HCT116 (cell line): ENCODE results near the gene RALGPS1. TPM values are rescaled to one million over a fixed set of nuclear protein-coding genes. Genes with fewer than 3 reads are reported as not detected.

Experiments used
- ATAC-seq: fragments of 200-7000 bp; cut with Tn5 transposase; 2 replicates; pipeline ENCODE4 v1.9.1; 2020; ENCODE audit warnings: mild to moderate bottlenecking, moderate library complexity
- BruUV-seq: library from RNA; stranded (reverse); fragments of 400-500 nt; replicated peaks from 2 replicates; lab custom pipeline; 2021; lab: Mats Ljungman, UMichigan
- CTCF ChIA-PET: fragments of 300-600 bp; sonication (Branson Sonifier 250); formaldehyde crosslinking; loops from one replicate; lab custom pipeline; 2021; ENCODE audit warnings: antibody characterized with exemption; lab: Charles Lee
- POLR2A ChIA-PET: fragments of 300-600, 350-600 bp; sonication (Branson Sonifier 250); formaldehyde crosslinking; loops from one replicate; lab custom pipeline; 2021; ENCODE audit warnings: antibody characterized with exemption; lab: Charles Lee
- RAD21 ChIA-PET, 2 experiments: fragments of 300-600 bp; sonication (Branson Sonifier 250); formaldehyde crosslinking; loops; one replicate each; lab custom pipeline; 2023; ENCODE audit warnings: low total read pairs in 2 of 2; ENCODE audit not compliant: uncharacterized antibody in 2 of 2, unreplicated experiment in 2 of 2, low non-redundant PET in 1 of 2; lab: Charles Lee
- DNase-seq: peaks from one replicate; pipeline ENCODE4 v3.0.0-alpha.2; 2010; ENCODE audit warnings: low read depth, low spot score
- H2AFZ ChIP-seq: fragments of 200-600 bp; shearing (Covaris generic), sonication (generic); 2 replicates; pipeline ENCODE4 v1.6.1; 2017; ENCODE audit warnings: low read depth, mixed run types, mixed read lengths, antibody characterized with exemption, low read length; ENCODE audit not compliant: poor library complexity, severe bottlenecking
- H3K27ac ChIP-seq: 2 replicates; pipeline ENCODE4 v1.5.1; 2012; ENCODE audit warnings: low read depth, low read length
- H3K27me3 ChIP-seq: fragments of 200-600 bp; sonication (generic); 2 replicates; pipeline ENCODE4 v1.6.1; 2016; ENCODE audit warnings: mixed run types, low read length, mixed read lengths; ENCODE audit not compliant: insufficient read depth
- H3K36me3 ChIP-seq, 2 experiments: fragments of 200-500 bp in 1 of 2; fragments of 200-600 bp in 1 of 2; sonication (Bioruptor generic) in 1 of 2; sonication (generic) in 1 of 2; 2 replicates each; pipeline versions ENCODE4 v1.5.1 to v1.6.1; 2014 to 2016; ENCODE audit warnings: low read length in 2 of 2, inconsistent platforms in 1 of 2, mixed read lengths in 1 of 2, mixed run types in 1 of 2; ENCODE audit not compliant: insufficient read depth in 2 of 2, control insufficient read depth in 1 of 2
- H3K4me1 ChIP-seq, 2 experiments: fragments of 200-600 bp in 1 of 2; sonication (generic) in 1 of 2; 2 replicates each; pipeline versions ENCODE4 v1.5.1 to v1.6.1; 2012 to 2017; ENCODE audit warnings: low read length in 2 of 2, inconsistent platforms in 1 of 2, mild to moderate bottlenecking in 1 of 2, mixed read lengths in 1 of 2, mixed run types in 1 of 2, moderate library complexity in 1 of 2; ENCODE audit not compliant: insufficient read depth in 2 of 2, control insufficient read depth in 1 of 2
- H3K4me2 ChIP-seq: fragments of 200-600 bp; sonication (generic); 2 replicates; pipeline ENCODE4 v1.6.1; 2017; ENCODE audit warnings: mixed run types, low read length, mixed read lengths
- H3K4me3 ChIP-seq, 2 experiments: fragments of 200-600 bp in 1 of 2; sonication (generic) in 1 of 2; replicated peaks in 1 of 2; 2 replicates each; pipeline ENCODE4 v1.5.1; 2011 to 2016; ENCODE audit warnings: low read length in 2 of 2, control low read depth in 1 of 2, low read depth in 1 of 2, mild to moderate bottlenecking in 1 of 2, mixed read lengths in 1 of 2, mixed run types in 1 of 2
- H3K79me2 ChIP-seq: fragments of 200-600 bp; sonication (generic); 2 replicates; pipeline ENCODE4 v1.6.1; 2017; ENCODE audit warnings: mild to moderate bottlenecking, mixed run types, low read length, moderate library complexity, mixed read lengths; ENCODE audit not compliant: insufficient read depth
- H3K9ac ChIP-seq: fragments of 200-600 bp; sonication (generic); 2 replicates; pipeline ENCODE4 v1.6.1; 2016; ENCODE audit warnings: low read length, mixed read lengths
- H3K9me2 ChIP-seq: fragments of 200-600 bp; sonication (generic), shearing (Covaris generic); 2 replicates; pipeline ENCODE4 v1.6.1; 2017; ENCODE audit warnings: mixed run types, mild to moderate bottlenecking, moderate library complexity; ENCODE audit not compliant: insufficient read depth
- H3K9me3 ChIP-seq, 2 experiments: fragments of 200-500 bp in 1 of 2; fragments of 200-600 bp in 1 of 2; sonication (Bioruptor generic) in 1 of 2; sonication (generic) in 1 of 2; 2 replicates each; pipeline ENCODE4 v1.6.1; 2014 to 2017; ENCODE audit warnings: low read length in 2 of 2, mixed read lengths in 2 of 2, inconsistent platforms in 1 of 2, low read depth in 1 of 2, mild to moderate bottlenecking in 1 of 2, mixed run types in 1 of 2, moderate library complexity in 1 of 2; ENCODE audit not compliant: control insufficient read depth in 1 of 2, insufficient read depth in 1 of 2
- H4K20me1 ChIP-seq: fragments of 200-600 bp; sonication (generic), shearing (Covaris generic); 2 replicates; pipeline ENCODE4 v1.6.1; 2017; ENCODE audit warnings: mixed run types, mild to moderate bottlenecking, moderate library complexity; ENCODE audit not compliant: insufficient read depth
- ELF1 ChIP-seq: IDR thresholded peaks from 2 replicates; pipeline ENCODE4 v1.6.1; 2012; ENCODE audit warnings: low read depth, borderline replicate concordance
- EZH2 ChIP-seq: fragments of 200-600 bp; sonication (generic); IDR thresholded peaks from 2 replicates; pipeline ENCODE4 v1.6.1; 2017; ENCODE audit warnings: antibody characterized with exemption, mixed run types
- EZH2phosphoT487 ChIP-seq: fragments of 200-600 bp; IDR thresholded peaks from 2 replicates; pipeline ENCODE4 v1.6.1; 2018; ENCODE audit warnings: antibody characterized with exemption, borderline replicate concordance
- JUND ChIP-seq: IDR thresholded peaks from 2 replicates; pipeline ENCODE4 v1.6.1; 2012
- POLR2AphosphoS5 ChIP-seq: IDR thresholded peaks from 2 replicates; pipeline ENCODE4 v1.6.1; 2011; ENCODE audit warnings: mild to moderate bottlenecking, low read depth, low read length, moderate library complexity
- RAD21 ChIP-seq: IDR thresholded peaks from 2 replicates; pipeline ENCODE4 v1.6.1; 2012; ENCODE audit warnings: low read depth, mild to moderate bottlenecking
- SP1 ChIP-seq: IDR thresholded peaks from 2 replicates; pipeline ENCODE4 v1.6.1; 2012; ENCODE audit warnings: low read depth
- TCF7L2 ChIP-seq: IDR thresholded peaks from 2 replicates; pipeline ENCODE4 v1.7.0; 2011; ENCODE audit warnings: borderline replicate concordance, inconsistent platforms; ENCODE audit not compliant: insufficient read depth, insufficient read length; ENCODE audit errors: extremely low read depth
- YY1 ChIP-seq: IDR thresholded peaks from 2 replicates; pipeline ENCODE4 v1.6.1; 2011; ENCODE audit warnings: low read length, low read depth, moderate library complexity, mild to moderate bottlenecking; ENCODE audit not compliant: insufficient replicate concordance; ENCODE audit errors: extremely low read depth
- ZFX ChIP-seq: fragments of 450-650 bp; IDR thresholded peaks from 2 replicates; pipeline ENCODE4 v1.6.1; 2017
- intact Hi-C: fragments of 100-400 bp; cut with micrococcal nuclease; formaldehyde crosslinking; loops from 2 replicates; pipeline ENCODE4 v1.10.0; 2022
- total RNA-seq: library from RNA; stranded (reverse); gene quantifications from one replicate; pipeline ENCODE4 v1.2.1, GENCODE V29; 2021; ENCODE audit not compliant: unreplicated experiment
- TF ChIP-seq, protein P1 (sequence below): IDR thresholded peaks from 2 replicates; pipeline ENCODE4 v1.6.1; 2011; ENCODE audit warnings: mild to moderate bottlenecking, low read length, moderate library complexity; ENCODE audit not compliant: insufficient replicate concordance; ENCODE audit errors: extremely low read depth
- TF ChIP-seq, protein P2 (sequence below): IDR thresholded peaks from 2 replicates; pipeline ENCODE4 v1.6.1; 2012
- TF ChIP-seq, protein P3 (sequence below): IDR thresholded peaks from 2 replicates; pipeline ENCODE4 v1.6.1; 2012; ENCODE audit warnings: low read depth
- TF ChIP-seq, protein P4 (sequence below), 3 experiments: fragments of 200-600 bp in 1 of 3; sonication (generic) in 1 of 3; IDR thresholded peaks in 2 of 3; conservative IDR thresholded peaks in 1 of 3; 2 replicates each; pipeline ENCODE4 v1.5.1; 2012 to 2017; ENCODE audit warnings: low read depth in 2 of 3, low read length in 2 of 3, antibody characterized with exemption in 1 of 3, borderline replicate concordance in 1 of 3, control low read depth in 1 of 3, mild to moderate bottlenecking in 1 of 3, mixed read lengths in 1 of 3, mixed run types in 1 of 3, moderate library complexity in 1 of 3; ENCODE audit not compliant: insufficient read depth in 1 of 3

Gene RALGPS1
- total RNA-seq, 1 experiment from 2014 or later = 7.6 TPM

DNA sequence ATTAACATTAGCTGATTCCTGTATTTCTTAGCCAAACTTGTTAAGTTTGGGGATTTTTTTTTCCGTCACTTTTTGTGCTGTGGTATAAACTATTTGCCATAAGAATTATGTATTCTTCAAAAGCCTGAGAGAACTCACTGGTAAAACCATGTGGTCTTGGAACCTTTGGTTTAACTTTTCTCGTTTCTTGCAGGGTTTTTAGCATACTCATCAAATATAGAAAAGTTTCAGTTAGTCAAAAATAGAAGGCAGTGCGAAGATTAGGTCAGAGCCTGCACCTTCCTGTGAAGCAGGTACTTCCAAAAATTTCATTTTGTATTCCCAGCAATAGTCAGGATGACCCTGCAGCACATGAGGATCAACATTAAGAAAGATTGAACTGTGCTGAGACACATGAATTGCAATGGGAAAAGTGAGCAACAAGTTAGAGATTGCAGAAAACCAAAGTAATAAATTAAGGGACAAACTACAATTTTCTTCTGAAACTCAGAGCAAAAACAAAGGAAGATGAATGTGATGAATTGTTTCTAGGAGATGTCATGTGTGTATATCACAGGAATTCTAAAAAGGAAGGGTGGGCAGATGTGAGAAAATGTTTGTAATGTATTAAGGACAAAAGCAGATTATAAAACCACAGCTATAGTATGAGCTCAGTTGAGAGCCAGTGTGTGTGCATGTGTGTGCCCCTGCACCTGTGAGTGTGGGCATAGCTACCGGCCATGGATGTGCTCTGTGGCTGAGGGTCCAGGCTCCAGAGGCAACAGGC is 105.6 kb downstream of the RALGPS1 start:
- Histone ChIP-seq H4K20me1 (no peaks in the 10 kb centered on the region), H3K4me2 (no peak overlapping the region), H3K9me2 (no peaks in the 10 kb centered on the region), H3K27ac (no peak overlapping the region), H3K9ac (no peak overlapping the region), H3K36me3 (no peaks in the 10 kb centered on the region), H3K27me3 (no peaks in the 10 kb centered on the region; the same call in 1 of the 2 replicates), H3K9me3 (no peaks in the 10 kb centered on the region), H2AFZ (no peak overlapping the region), H3K79me2 (no peaks in the 10 kb centered on the region), H3K4me3 (no peak overlapping the region), H3K4me1 (peaks cover 0 to 10% of the 10 kb centered on the region in 2 experiments; a peak in 2 of 4 replicates)
- CTCF ChIA-PET = no interaction called here
- DNase-seq = no peak
- intact Hi-C loops = no loop called here
- POLR2A ChIA-PET = no interaction called here
- RAD21 ChIA-PET = no interaction called here
- TF ChIP-seq, protein P1, sequence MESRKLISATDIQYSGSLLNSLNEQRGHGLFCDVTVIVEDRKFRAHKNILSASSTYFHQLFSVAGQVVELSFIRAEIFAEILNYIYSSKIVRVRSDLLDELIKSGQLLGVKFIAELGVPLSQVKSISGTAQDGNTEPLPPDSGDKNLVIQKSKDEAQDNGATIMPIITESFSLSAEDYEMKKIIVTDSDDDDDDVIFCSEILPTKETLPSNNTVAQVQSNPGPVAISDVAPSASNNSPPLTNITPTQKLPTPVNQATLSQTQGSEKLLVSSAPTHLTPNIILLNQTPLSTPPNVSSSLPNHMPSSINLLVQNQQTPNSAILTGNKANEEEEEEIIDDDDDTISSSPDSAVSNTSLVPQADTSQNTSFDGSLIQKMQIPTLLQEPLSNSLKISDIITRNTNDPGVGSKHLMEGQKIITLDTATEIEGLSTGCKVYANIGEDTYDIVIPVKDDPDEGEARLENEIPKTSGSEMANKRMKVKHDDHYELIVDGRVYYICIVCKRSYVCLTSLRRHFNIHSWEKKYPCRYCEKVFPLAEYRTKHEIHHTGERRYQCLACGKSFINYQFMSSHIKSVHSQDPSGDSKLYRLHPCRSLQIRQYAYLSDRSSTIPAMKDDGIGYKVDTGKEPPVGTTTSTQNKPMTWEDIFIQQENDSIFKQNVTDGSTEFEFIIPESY = no peak
- TF ChIP-seq, protein P2, sequence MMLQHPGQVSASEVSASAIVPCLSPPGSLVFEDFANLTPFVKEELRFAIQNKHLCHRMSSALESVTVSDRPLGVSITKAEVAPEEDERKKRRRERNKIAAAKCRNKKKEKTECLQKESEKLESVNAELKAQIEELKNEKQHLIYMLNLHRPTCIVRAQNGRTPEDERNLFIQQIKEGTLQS = no peak
- TF ChIP-seq EZH2 (no peak), RAD21 (no peak), SP1 (no peak), YY1 (no peak), EZH2phosphoT487 (no peak), POLR2AphosphoS5 (no peak), ELF1 (no peak), ZFX (no peak), TCF7L2 (no peak), JUND (no peak)
- TF ChIP-seq, protein P3, sequence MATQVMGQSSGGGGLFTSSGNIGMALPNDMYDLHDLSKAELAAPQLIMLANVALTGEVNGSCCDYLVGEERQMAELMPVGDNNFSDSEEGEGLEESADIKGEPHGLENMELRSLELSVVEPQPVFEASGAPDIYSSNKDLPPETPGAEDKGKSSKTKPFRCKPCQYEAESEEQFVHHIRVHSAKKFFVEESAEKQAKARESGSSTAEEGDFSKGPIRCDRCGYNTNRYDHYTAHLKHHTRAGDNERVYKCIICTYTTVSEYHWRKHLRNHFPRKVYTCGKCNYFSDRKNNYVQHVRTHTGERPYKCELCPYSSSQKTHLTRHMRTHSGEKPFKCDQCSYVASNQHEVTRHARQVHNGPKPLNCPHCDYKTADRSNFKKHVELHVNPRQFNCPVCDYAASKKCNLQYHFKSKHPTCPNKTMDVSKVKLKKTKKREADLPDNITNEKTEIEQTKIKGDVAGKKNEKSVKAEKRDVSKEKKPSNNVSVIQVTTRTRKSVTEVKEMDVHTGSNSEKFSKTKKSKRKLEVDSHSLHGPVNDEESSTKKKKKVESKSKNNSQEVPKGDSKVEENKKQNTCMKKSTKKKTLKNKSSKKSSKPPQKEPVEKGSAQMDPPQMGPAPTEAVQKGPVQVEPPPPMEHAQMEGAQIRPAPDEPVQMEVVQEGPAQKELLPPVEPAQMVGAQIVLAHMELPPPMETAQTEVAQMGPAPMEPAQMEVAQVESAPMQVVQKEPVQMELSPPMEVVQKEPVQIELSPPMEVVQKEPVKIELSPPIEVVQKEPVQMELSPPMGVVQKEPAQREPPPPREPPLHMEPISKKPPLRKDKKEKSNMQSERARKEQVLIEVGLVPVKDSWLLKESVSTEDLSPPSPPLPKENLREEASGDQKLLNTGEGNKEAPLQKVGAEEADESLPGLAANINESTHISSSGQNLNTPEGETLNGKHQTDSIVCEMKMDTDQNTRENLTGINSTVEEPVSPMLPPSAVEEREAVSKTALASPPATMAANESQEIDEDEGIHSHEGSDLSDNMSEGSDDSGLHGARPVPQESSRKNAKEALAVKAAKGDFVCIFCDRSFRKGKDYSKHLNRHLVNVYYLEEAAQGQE = no peak
- TF ChIP-seq, protein P4, sequence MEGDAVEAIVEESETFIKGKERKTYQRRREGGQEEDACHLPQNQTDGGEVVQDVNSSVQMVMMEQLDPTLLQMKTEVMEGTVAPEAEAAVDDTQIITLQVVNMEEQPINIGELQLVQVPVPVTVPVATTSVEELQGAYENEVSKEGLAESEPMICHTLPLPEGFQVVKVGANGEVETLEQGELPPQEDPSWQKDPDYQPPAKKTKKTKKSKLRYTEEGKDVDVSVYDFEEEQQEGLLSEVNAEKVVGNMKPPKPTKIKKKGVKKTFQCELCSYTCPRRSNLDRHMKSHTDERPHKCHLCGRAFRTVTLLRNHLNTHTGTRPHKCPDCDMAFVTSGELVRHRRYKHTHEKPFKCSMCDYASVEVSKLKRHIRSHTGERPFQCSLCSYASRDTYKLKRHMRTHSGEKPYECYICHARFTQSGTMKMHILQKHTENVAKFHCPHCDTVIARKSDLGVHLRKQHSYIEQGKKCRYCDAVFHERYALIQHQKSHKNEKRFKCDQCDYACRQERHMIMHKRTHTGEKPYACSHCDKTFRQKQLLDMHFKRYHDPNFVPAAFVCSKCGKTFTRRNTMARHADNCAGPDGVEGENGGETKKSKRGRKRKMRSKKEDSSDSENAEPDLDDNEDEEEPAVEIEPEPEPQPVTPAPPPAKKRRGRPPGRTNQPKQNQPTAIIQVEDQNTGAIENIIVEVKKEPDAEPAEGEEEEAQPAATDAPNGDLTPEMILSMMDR (IDR thresholded peaks at IDR 0.05 in 2 of 3, conservative IDR thresholded peaks at IDR 0.05 in 1 of 3; ENCODE audit: borderline replicate concordance in 1 of 3, insufficient read depth in 1 of 3, low read depth in 2 of 3, low read length in 2 of 3) = no peak
- ATAC-seq = no peak
- BruUV-seq = no TSS peak
